ENCODE results near the gene HBG2. TPM values are rescaled to one million over a fixed set of nuclear protein-coding genes. Genes with fewer than 3 reads are reported as not detected.

Gene HBG2
- total RNA-seq, 1 experiment from 2014 or later: 8.7 TPM

DNA sequence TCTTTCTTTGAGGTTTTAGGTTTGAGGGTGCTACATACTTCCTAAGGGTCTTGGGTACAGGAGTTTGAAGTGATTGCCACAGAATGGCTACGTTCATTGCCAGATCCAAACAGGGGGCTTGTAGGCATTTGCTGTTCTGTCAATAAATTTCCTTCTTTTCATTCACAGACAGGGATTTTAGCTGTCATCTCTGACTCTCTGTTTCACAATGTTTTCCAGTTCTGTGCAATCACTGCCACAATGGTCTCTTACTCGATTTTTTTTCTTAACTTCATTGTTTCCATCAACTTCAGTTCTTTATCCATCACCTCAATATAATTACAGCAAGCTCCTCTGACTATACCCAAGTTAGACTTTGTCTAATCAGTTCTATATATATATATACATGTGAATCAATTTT, 14.1 kb downstream of the HBG2 start (continued):
- TF ChIP-seq TCF7 (CRISPR knock-in tag; IDR thresholded peaks at IDR 0.05; ENCODE audit: low read depth) (no peak), SMAD3 (CRISPR knock-in tag; IDR thresholded peaks at IDR 0.05; ENCODE audit: borderline replicate concordance) (no peak), NFE2L1 (CRISPR knock-in tag; IDR thresholded peaks at IDR 0.05) (no peak), NFATC4 (CRISPR knock-in tag; IDR thresholded peaks at IDR 0.05) (no peak)

DNA sequence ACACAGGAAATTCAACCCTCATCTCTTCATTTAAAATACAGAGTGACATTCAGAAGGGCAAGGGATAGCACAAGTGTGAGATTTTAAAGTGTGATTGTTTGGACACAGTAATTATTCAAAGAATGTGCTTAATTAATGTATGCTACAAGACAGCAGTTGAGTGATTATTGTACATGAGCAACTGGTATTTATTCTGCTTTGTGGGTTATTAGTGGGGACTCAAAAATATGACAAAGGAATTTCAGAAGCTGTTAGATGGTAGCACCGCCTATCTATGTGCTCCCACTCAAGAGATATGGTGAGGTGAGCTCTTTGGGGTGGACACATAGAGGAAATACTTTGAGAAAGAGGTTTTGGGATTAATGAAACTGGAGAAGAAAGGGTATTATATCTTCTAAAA, 14.5 kb downstream of the HBG2 start:
- H3K4me3 Mint-ChIP-seq: no peak overlapping the region
- H3K4me1 Mint-ChIP-seq: no peaks in the 10 kb centered on the region
- POLR2A ChIA-PET: no interaction called here
- H3K27ac Mint-ChIP-seq: no peak overlapping the region
- no peaks in the 10 kb centered on the region for H3K36me3 Mint-ChIP-seq
- ATAC-seq (no peak), DNase-seq (ENCODE audit: low spot score) (no peak)
- CTCF ChIA-PET: no interaction called here
- no peaks in the 10 kb centered on the region; the same call in 1 of the 2 replicates for H3K27me3 Mint-ChIP-seq (ENCODE audit: low read depth)
- H3K9me3 Mint-ChIP-seq: no peaks in the 10 kb centered on the region
- TF ChIP-seq GTF2I (CRISPR knock-in tag; conservative IDR thresholded peaks at IDR 0.05) (no peak), ZNF396 (CRISPR knock-in tag; IDR thresholded peaks at IDR 0.05; ENCODE audit: borderline replicate concordance) (no peak), MYBL2 (CRISPR knock-in tag; IDR thresholded peaks at IDR 0.05) (no peak), TEAD4 (CRISPR knock-in tag; IDR thresholded peaks at IDR 0.05) (no peak), NFE2L1 (CRISPR knock-in tag; IDR thresholded peaks at IDR 0.05) (no peak), FOXJ3 (CRISPR knock-in tag; IDR thresholded peaks at IDR 0.05; ENCODE audit: borderline replicate concordance) (no peak)
- TF ChIP-seq, protein P1, sequence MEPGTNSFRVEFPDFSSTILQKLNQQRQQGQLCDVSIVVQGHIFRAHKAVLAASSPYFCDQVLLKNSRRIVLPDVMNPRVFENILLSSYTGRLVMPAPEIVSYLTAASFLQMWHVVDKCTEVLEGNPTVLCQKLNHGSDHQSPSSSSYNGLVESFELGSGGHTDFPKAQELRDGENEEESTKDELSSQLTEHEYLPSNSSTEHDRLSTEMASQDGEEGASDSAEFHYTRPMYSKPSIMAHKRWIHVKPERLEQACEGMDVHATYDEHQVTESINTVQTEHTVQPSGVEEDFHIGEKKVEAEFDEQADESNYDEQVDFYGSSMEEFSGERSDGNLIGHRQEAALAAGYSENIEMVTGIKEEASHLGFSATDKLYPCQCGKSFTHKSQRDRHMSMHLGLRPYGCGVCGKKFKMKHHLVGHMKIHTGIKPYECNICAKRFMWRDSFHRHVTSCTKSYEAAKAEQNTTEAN (CRISPR knock-in tag; IDR thresholded peaks at IDR 0.05): no peak
- TF ChIP-seq, protein P2, sequence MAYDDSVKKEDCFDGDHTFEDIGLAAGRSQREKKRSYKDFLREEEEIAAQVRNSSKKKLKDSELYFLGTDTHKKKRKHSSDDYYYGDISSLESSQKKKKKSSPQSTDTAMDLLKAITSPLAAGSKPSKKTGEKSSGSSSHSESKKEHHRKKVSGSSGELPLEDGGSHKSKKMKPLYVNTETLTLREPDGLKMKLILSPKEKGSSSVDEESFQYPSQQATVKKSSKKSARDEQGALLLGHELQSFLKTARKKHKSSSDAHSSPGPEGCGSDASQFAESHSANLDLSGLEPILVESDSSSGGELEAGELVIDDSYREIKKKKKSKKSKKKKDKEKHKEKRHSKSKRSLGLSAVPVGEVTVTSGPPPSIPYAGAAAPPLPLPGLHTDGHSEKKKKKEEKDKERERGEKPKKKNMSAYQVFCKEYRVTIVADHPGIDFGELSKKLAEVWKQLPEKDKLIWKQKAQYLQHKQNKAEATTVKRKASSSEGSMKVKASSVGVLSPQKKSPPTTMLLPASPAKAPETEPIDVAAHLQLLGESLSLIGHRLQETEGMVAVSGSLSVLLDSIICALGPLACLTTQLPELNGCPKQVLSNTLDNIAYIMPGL (CRISPR knock-in tag; IDR thresholded peaks at IDR 0.05): no peak

DNA sequence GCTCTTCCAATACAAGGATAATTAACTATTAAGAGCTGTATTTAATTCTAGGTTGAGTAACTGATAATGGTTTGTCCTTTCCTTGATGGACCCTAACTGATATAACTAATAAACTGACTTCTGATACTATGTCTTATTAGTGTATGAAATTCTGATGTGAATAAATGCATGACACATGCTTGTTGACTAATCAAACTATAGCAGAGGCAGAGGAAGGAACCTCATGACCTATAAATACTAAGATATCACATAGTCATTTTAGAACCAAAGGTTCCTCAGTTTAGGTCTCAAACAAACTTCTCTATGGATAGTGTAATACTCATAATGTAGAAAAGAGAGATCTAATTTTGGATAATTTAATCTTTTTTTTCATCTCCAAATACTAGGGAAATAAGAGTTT, 15.5 kb downstream of the HBG2 start:
- H3K27ac Mint-ChIP-seq: no peak overlapping the region
- no peaks in the 10 kb centered on the region for H3K36me3 Mint-ChIP-seq
- ATAC-seq: no peak
- no peaks in the 10 kb centered on the region for H3K9me3 Mint-ChIP-seq
- no peak for TF ChIP-seq RORB (CRISPR knock-in tag; IDR thresholded peaks at IDR 0.05)
- no peak for TF ChIP-seq NR1H2 (CRISPR knock-in tag; IDR thresholded peaks at IDR 0.05)
- TF ChIP-seq, protein P3, sequence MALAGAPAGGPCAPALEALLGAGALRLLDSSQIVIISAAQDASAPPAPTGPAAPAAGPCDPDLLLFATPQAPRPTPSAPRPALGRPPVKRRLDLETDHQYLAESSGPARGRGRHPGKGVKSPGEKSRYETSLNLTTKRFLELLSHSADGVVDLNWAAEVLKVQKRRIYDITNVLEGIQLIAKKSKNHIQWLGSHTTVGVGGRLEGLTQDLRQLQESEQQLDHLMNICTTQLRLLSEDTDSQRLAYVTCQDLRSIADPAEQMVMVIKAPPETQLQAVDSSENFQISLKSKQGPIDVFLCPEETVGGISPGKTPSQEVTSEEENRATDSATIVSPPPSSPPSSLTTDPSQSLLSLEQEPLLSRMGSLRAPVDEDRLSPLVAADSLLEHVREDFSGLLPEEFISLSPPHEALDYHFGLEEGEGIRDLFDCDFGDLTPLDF (CRISPR knock-in tag; IDR thresholded peaks at IDR 0.05): no peak
- TF ChIP-seq, protein P4, sequence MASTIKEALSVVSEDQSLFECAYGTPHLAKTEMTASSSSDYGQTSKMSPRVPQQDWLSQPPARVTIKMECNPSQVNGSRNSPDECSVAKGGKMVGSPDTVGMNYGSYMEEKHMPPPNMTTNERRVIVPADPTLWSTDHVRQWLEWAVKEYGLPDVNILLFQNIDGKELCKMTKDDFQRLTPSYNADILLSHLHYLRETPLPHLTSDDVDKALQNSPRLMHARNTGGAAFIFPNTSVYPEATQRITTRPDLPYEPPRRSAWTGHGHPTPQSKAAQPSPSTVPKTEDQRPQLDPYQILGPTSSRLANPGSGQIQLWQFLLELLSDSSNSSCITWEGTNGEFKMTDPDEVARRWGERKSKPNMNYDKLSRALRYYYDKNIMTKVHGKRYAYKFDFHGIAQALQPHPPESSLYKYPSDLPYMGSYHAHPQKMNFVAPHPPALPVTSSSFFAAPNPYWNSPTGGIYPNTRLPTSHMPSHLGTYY (CRISPR knock-in tag; IDR thresholded peaks at IDR 0.05): no peak
- no peak for TF ChIP-seq ZNF219 (CRISPR knock-in tag; IDR thresholded peaks at IDR 0.05; ENCODE audit: borderline replicate concordance)
- TF ChIP-seq, protein P5, sequence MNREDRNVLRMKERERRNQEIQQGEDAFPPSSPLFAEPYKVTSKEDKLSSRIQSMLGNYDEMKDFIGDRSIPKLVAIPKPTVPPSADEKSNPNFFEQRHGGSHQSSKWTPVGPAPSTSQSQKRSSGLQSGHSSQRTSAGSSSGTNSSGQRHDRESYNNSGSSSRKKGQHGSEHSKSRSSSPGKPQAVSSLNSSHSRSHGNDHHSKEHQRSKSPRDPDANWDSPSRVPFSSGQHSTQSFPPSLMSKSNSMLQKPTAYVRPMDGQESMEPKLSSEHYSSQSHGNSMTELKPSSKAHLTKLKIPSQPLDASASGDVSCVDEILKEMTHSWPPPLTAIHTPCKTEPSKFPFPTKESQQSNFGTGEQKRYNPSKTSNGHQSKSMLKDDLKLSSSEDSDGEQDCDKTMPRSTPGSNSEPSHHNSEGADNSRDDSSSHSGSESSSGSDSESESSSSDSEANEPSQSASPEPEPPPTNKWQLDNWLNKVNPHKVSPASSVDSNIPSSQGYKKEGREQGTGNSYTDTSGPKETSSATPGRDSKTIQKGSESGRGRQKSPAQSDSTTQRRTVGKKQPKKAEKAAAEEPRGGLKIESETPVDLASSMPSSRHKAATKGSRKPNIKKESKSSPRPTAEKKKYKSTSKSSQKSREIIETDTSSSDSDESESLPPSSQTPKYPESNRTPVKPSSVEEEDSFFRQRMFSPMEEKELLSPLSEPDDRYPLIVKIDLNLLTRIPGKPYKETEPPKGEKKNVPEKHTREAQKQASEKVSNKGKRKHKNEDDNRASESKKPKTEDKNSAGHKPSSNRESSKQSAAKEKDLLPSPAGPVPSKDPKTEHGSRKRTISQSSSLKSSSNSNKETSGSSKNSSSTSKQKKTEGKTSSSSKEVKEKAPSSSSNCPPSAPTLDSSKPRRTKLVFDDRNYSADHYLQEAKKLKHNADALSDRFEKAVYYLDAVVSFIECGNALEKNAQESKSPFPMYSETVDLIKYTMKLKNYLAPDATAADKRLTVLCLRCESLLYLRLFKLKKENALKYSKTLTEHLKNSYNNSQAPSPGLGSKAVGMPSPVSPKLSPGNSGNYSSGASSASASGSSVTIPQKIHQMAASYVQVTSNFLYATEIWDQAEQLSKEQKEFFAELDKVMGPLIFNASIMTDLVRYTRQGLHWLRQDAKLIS (CRISPR knock-in tag; IDR thresholded peaks at IDR 0.05; ENCODE audit: borderline replicate concordance): no peak
- TF ChIP-seq SP1 (CRISPR knock-in tag; conservative IDR thresholded peaks at IDR 0.05): no peak
- ChIA-PET POLR2A (no interaction called here), CTCF (no interaction called here)
- no peak overlapping the region for H3K4me3 Mint-ChIP-seq
- H3K4me1 Mint-ChIP-seq: no peaks in the 10 kb centered on the region
- DNase-seq (ENCODE audit: low spot score): no peak
- no peaks in the 10 kb centered on the region; the same call in 1 of the 2 replicates for H3K27me3 Mint-ChIP-seq (ENCODE audit: low read depth)
